ENCODE data around the gene NMRAL1.

Gene NMRAL1

GRCh38 chr16:4489030-4489429 lies 14.6 kb upstream of the NMRAL1 start:
- TF ChIP-seq CTCF (IDR thresholded peaks at IDR 0.05), result no peak
- H3K4me3 Mint-ChIP-seq, result no peak overlapping the region

GRCh38 chr16:4488499-4488967 lies 14.1 kb upstream of the NMRAL1 start:
- TF ChIP-seq CTCF (IDR thresholded peaks at IDR 0.05), result no peak
- Mint-ChIP-seq H3K9me3 (no peaks in the 10 kb centered on the region), H3K27me3 (ENCODE audit: low read depth, poor library complexity) (peaks cover 3% of the 10 kb centered on the region), H3K36me3 (ENCODE audit: low read depth) (no peaks in the 10 kb centered on the region), H3K4me3 (no peak overlapping the region), H3K4me1 (no peaks in the 10 kb centered on the region), H3K27ac (no peak overlapping the region)
- DNase-seq, result no peak

More at GRCh38 chr16:4489030-4489429, 14.6 kb upstream of the NMRAL1 start:
- H3K27ac Mint-ChIP-seq, result peak overlapping the region; percentile 94
- no peaks in the 10 kb centered on the region for H3K9me3 Mint-ChIP-seq
- no peaks in the 10 kb centered on the region for H3K4me1 Mint-ChIP-seq
- DNase-seq, result no peak
- peaks cover 5% of the 10 kb centered on the region for H3K27me3 Mint-ChIP-seq (ENCODE audit: low read depth, poor library complexity)
- no peaks in the 10 kb centered on the region for H3K36me3 Mint-ChIP-seq (ENCODE audit: low read depth)

GRCh38 chr16:4487955-4488498 lies 13.6 kb upstream of the NMRAL1 start:
- Mint-ChIP-seq H3K4me3 (no peak overlapping the region), H3K4me1 (peaks cover 3% of the 10 kb centered on the region), H3K27me3 (ENCODE audit: low read depth, poor library complexity) (peaks cover 3% of the 10 kb centered on the region), H3K9me3 (no peaks in the 10 kb centered on the region), H3K36me3 (ENCODE audit: low read depth) (no peaks in the 10 kb centered on the region), H3K27ac (no peak overlapping the region)
- DNase-seq, result no peak
- no peak for TF ChIP-seq CTCF (IDR thresholded peaks at IDR 0.05)

GRCh38 chr16:4486126-4486893 lies 11.9 kb upstream of the NMRAL1 start:
- Mint-ChIP-seq H3K36me3 (ENCODE audit: low read depth) (no peaks in the 10 kb centered on the region), H3K27ac (peak overlapping the region; percentile 38), H3K4me3 (no peak overlapping the region), H3K9me3 (no peaks in the 10 kb centered on the region), H3K27me3 (ENCODE audit: low read depth, poor library complexity) (peaks cover 3% of the 10 kb centered on the region), H3K4me1 (peaks cover 16% of the 10 kb centered on the region)
- DNase-seq, result no peak
- TF ChIP-seq CTCF (IDR thresholded peaks at IDR 0.05), result no peak

GRCh38 chr16:4481963-4482362 lies 7.5 kb upstream of the NMRAL1 start:
- no peak overlapping the region for H3K27ac Mint-ChIP-seq
- peaks cover 21% of the 10 kb centered on the region for H3K4me1 Mint-ChIP-seq

More at GRCh38 chr16:4481963-4482362, 7.5 kb upstream of the NMRAL1 start:
- no peak for TF ChIP-seq CTCF (IDR thresholded peaks at IDR 0.05)
- H3K9me3 Mint-ChIP-seq, result no peaks in the 10 kb centered on the region
- no peak overlapping the region for H3K4me3 Mint-ChIP-seq
- peaks cover 10% of the 10 kb centered on the region for H3K27me3 Mint-ChIP-seq (ENCODE audit: low read depth, poor library complexity)
- no peak for DNase-seq
- no peaks in the 10 kb centered on the region for H3K36me3 Mint-ChIP-seq (ENCODE audit: low read depth)
